Glutamatergic neuron (in vitro differentiated cells): ENCODE measurements around the gene CFAP65. TPM values are rescaled to one million over a fixed set of nuclear protein-coding genes. Genes with fewer than 3 reads are reported as not detected.

ENCODE experiments used
- DNase-seq: peaks from one replicate; pipeline ENCODE4 v3.0.0; 2022
- H3K27ac Mint-ChIP-seq: one replicate; pipeline ENCODE4 v1.8.0; 2020; ENCODE audit warnings: mild to moderate bottlenecking, mixed read lengths, inconsistent platforms; ENCODE audit not compliant: unreplicated experiment
- H3K27me3 Mint-ChIP-seq: one replicate; pipeline ENCODE4 v1.8.0; 2020; ENCODE audit warnings: mild to moderate bottlenecking, moderate library complexity, mixed read lengths, inconsistent platforms; ENCODE audit not compliant: unreplicated experiment
- H3K36me3 Mint-ChIP-seq: one replicate; pipeline ENCODE4 v1.8.0; 2020; ENCODE audit warnings: mild to moderate bottlenecking, mixed read lengths, inconsistent platforms; ENCODE audit not compliant: unreplicated experiment
- H3K4me1 Mint-ChIP-seq: one replicate; pipeline ENCODE4 v1.8.0; 2020; ENCODE audit warnings: mild to moderate bottlenecking, low read depth, mixed read lengths, inconsistent platforms; ENCODE audit not compliant: unreplicated experiment
- H3K4me3 Mint-ChIP-seq: one replicate; pipeline ENCODE4 v1.8.0; 2020; ENCODE audit warnings: mild to moderate bottlenecking, mixed read lengths, inconsistent platforms; ENCODE audit not compliant: unreplicated experiment
- H3K9me3 Mint-ChIP-seq: one replicate; pipeline ENCODE4 v1.8.0; 2020; ENCODE audit warnings: mild to moderate bottlenecking, moderate library complexity, mixed read lengths, inconsistent platforms; ENCODE audit not compliant: unreplicated experiment
- CTCF ChIP-seq: fragments of 200-600 bp; sonication (generic); IDR thresholded peaks from one replicate; pipeline ENCODE4 v1.5.0; 2021; ENCODE audit not compliant: partially characterized antibody, unreplicated experiment
- total RNA-seq: library from RNA; stranded (reverse); fragmentation: NEBNext Ultra II Directional; extraction: Animal tissue kit (Norgen Biotek cat#: 25700); gene quantifications from one replicate; pipeline ENCODE4 v1.2.1, GENCODE V29; 2021; ENCODE audit not compliant: unreplicated experiment

Gene CFAP65
- total RNA-seq, 1 donor from 2014 or later, result 1.1 TPM

GRCh38 chr2:219035942-219036341, 5.4 kb downstream of the CFAP65 start:
- no peaks in the 10 kb centered on the region for H3K9me3 Mint-ChIP-seq
- no peak overlapping the region for H3K27ac Mint-ChIP-seq
- no peaks in the 10 kb centered on the region for H3K36me3 Mint-ChIP-seq
- no peak overlapping the region for H3K4me3 Mint-ChIP-seq
- H3K4me1 Mint-ChIP-seq, result no peaks in the 10 kb centered on the region
- no peak for DNase-seq
- H3K27me3 Mint-ChIP-seq, result peaks cover 10% of the 10 kb centered on the region
- no peak for TF ChIP-seq CTCF

GRCh38 chr2:219034823-219035222, 6.5 kb downstream of the CFAP65 start:
- no peak overlapping the region for H3K4me3 Mint-ChIP-seq
- H3K27me3 Mint-ChIP-seq, result peaks cover 10% of the 10 kb centered on the region
- no peaks in the 10 kb centered on the region for H3K36me3 Mint-ChIP-seq
- no peak for DNase-seq
- TF ChIP-seq CTCF, result no peak
- H3K4me1 Mint-ChIP-seq, result no peaks in the 10 kb centered on the region
- no peak overlapping the region for H3K27ac Mint-ChIP-seq
- H3K9me3 Mint-ChIP-seq, result no peaks in the 10 kb centered on the region

DNA sequence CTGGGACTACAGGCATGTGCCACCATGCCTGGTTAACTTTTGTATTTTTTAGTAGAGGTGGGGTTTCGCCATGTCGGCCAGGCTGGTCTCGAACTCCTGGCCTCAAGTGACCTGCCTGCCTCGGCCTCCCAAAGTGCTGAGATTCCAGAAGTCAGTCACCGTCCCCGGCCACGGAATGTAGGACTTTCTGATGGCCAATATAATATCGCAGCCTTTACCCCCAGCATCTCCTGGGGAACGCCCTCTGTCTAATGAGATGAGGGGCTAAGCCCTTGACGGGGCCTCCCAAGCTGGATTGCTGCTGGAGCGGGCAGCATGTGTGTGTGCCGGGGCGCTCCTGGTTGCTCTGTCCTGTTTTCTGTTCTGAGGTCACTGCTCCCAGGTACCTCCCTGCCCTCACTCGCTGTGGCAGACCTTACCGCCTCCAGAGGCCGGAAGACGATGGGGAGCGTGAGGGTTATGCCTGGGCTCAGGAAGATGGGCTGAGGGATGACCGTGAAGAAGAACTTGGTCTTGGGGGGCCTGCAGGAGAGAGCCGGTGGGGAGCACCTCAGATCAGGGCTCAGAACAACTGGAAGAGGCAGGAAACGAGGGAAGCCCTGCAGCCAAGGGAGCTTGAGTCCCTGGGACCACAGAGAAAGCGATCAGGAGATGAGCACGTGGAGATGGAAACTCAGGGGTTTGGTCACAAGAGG, 9.1 kb downstream of the CFAP65 start:
- DNase-seq, result no peak
- no peak overlapping the region for H3K4me3 Mint-ChIP-seq
- H3K9me3 Mint-ChIP-seq, result peaks cover 2% of the 10 kb centered on the region
- H3K27me3 Mint-ChIP-seq, result peaks cover 6% of the 10 kb centered on the region
- no peak for TF ChIP-seq CTCF
- no peaks in the 10 kb centered on the region for H3K36me3 Mint-ChIP-seq
- H3K4me1 Mint-ChIP-seq, result no peaks in the 10 kb centered on the region
- no peak overlapping the region for H3K27ac Mint-ChIP-seq

DNA sequence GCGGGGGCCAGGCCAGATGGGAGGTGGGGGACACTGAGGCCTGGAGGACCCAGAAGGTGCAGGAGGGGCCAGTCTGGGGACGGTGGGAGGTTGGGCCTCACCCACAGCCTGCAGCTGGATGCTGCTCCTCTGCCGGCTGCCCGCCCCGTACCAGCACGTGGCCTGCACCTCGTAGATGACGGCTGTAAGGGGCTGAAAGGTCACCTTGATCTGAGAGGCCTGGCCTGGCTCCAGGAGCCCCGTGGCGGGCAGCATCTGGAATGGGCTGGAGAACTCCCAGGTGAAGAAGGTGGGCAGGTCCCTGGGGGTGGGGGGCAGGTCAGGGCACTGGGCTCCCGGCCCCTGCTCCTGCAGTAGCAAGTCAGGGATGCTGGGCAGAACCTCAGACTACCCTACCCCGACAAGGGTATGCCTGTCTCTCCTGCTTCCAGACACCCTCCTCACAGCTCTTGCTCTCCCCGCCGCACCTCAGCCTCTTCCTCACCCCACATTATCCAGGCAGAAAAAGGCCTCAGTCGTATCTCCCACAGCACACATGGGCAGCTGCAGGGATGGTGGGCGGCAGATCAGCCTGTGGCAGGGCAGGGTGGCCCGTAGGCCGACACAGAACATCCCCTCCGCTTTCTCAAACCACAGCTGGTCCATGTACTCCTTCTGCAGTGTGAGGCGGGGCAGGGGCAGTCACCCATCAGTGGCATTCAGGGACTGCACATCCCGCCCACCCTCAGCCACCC, 10.1 kb downstream of the CFAP65 start:
- no peak for TF ChIP-seq CTCF
- H3K4me1 Mint-ChIP-seq, result no peaks in the 10 kb centered on the region

More for the DNA sequence above, 10.1 kb downstream of the CFAP65 start:
- Mint-ChIP-seq H3K36me3 (no peaks in the 10 kb centered on the region), H3K27me3 (peaks cover 6% of the 10 kb centered on the region), H3K4me3 (no peak overlapping the region), H3K27ac (no peak overlapping the region), H3K9me3 (peaks cover 2% of the 10 kb centered on the region)
- no peak for DNase-seq
